Endothelial cell of umbilical vein (primary cell): ENCODE data around the gene MED14.

Source experiments
- POLR2A ChIP-seq: IDR thresholded peaks from 2 replicates; pipeline ENCODE4 v1.6.1; 2012; ENCODE audit warnings: low read depth, mild to moderate bottlenecking, control low read depth, low read length
- POLR2AphosphoS5 ChIP-seq: IDR thresholded peaks from 2 replicates; pipeline ENCODE4 v1.6.1; 2012; ENCODE audit warnings: low read depth, mild to moderate bottlenecking, control low read depth, low read length, moderate library complexity; ENCODE audit not compliant: insufficient read depth
- TF ChIP-seq, protein P1 (sequence below), 2 donors: IDR thresholded peaks; 1 replicate in 1 of 2; 2 replicates in 1 of 2; pipeline ENCODE4 v1.5.1; 2011; ENCODE audit warnings: low read length in 2 of 2, mild to moderate bottlenecking in 2 of 2, moderate library complexity in 2 of 2, control low read depth in 1 of 2, inconsistent platforms in 1 of 2, low read depth in 1 of 2; ENCODE audit not compliant: insufficient read depth in 1 of 2; ENCODE audit errors: extremely low read depth in 1 of 2

DNA sequence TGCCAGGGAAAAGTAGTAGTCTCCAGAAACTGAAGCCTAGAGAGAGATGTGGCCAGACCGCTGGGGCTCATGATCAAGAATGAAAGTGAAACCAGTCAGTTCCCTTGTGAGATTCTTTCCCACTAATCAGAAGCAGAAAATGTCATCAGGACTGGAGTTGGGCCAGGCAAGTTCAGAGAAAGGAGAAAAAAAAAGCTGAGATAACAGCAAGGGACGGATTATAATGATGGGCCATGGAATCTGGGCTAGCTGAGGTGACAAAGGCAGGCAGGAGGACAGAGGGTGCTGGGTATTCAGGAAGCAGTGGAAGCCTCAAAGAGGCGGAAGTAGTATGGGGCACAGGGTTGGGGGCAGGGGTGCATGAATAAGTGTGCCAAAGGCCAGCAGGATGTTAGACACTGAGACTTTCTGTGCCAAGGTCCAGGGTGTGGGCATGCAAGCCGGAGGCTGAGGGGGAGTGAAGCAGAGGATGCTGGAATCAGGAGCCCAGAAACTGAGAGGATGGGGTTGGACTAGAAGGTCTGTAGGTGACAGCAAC is 90.5 kb downstream of the MED14 start:
- TF ChIP-seq POLR2AphosphoS5: peak; percentile 9
- TF ChIP-seq, protein P1, sequence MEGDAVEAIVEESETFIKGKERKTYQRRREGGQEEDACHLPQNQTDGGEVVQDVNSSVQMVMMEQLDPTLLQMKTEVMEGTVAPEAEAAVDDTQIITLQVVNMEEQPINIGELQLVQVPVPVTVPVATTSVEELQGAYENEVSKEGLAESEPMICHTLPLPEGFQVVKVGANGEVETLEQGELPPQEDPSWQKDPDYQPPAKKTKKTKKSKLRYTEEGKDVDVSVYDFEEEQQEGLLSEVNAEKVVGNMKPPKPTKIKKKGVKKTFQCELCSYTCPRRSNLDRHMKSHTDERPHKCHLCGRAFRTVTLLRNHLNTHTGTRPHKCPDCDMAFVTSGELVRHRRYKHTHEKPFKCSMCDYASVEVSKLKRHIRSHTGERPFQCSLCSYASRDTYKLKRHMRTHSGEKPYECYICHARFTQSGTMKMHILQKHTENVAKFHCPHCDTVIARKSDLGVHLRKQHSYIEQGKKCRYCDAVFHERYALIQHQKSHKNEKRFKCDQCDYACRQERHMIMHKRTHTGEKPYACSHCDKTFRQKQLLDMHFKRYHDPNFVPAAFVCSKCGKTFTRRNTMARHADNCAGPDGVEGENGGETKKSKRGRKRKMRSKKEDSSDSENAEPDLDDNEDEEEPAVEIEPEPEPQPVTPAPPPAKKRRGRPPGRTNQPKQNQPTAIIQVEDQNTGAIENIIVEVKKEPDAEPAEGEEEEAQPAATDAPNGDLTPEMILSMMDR (IDR thresholded peaks at IDR 0.05; ENCODE audit: extremely low read depth in 1 of 2, insufficient read depth in 1 of 2, low read depth in 1 of 2, low read length in 2 of 2): no peak
- TF ChIP-seq POLR2A: no peak
